Measurements from ENCODE around the gene GALNT9. TPM values are rescaled to one million over a fixed set of nuclear protein-coding genes. Genes with fewer than 3 reads are reported as not detected.
A peak's percentile ranks its signal among the peaks of the same experiment; 100 is the strongest.
"Not testable (repeated sequence)": the region's sequence is repeated elsewhere in the genome, so short reads cannot be mapped to it uniquely, and the experiment has no call there.

GALNT9 gene
- total RNA-seq, 8 experiments from 2014 or later, result 0.40 to 23.8 (median 1.3) TPM

DNA sequence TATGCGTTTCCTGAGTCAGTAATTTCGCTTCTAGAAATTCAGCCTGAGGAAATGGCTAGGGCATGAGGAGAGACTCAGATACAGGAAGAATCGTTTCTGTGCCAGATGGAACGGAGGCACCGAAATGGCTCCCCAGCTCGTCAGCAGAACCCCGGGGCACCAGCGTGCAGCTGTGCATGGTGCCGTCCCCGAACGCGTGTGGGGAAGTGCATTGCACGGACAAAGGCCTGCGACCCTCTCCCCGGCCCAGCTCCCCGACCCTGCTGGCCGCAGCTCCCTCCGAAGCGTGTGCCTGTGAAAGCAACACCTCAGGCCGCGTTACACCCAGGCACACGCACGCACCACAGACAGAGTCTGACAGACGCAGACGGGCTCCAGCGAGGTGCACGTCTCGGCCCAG is 102.3 kb downstream of the GALNT9 start:
- Histone ChIP-seq H3K27ac (no peak overlapping the region), H3K4me1 (replicated peaks in 1 of 2) (peaks cover 0 to 6% of the 10 kb centered on the region in 2 donors), H3K4me3 (no peak overlapping the region)
- 17 to 80% (median 42%) methylated on average over 1 to 11 of the region's 28 CpGs; no CpG with 5 or more reads in 5 of the 10 experiments for WGBS, 10 experiments
- peak in 1 of 8 experiments; percentile 73 for ATAC-seq (replicated peaks in 6 of 8)
- in situ Hi-C loops (cut with MboI; ENCODE audit: low pct_unique_long_range_greater_than_20kb in 2 of 9, low sequenced_read_pairs in 9 of 9, unreplicated experiment in 9 of 9), result no loop called here

DNA sequence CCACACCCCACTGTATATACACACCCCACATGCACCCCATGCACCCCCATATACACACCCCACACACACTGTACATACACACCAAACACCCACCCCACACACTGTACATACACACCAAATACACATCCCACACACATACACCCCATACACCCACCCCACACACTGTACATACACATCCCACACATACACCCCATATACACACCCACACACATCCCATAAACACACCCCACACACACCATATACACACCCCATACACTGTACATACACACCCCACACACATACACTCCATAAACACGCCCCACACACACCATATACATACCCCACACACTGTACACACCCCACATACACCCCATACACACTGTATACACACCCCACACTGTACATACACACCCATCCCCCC is 102.8 kb downstream of the GALNT9 start:
- peaks cover 0 to 6% of the 10 kb centered on the region in 2 donors for H3K4me1 ChIP-seq (replicated peaks in 1 of 2)
- H3K4me3 ChIP-seq, result no peak overlapping the region
- ATAC-seq (replicated peaks in 6 of 8), result peak in 2 of 8 experiments; percentile 34 to 40
- H3K27ac ChIP-seq, result no peak overlapping the region
- in situ Hi-C loops (cut with MboI; ENCODE audit: low pct_unique_long_range_greater_than_20kb in 2 of 9, low sequenced_read_pairs in 9 of 9, unreplicated experiment in 9 of 9), result no loop called here
- WGBS, 10 experiments, result 0 to 14% methylated on average over 1 of the region's 1 CpG; no CpG with 5 or more reads in 8 of the 10 experiments

DNA sequence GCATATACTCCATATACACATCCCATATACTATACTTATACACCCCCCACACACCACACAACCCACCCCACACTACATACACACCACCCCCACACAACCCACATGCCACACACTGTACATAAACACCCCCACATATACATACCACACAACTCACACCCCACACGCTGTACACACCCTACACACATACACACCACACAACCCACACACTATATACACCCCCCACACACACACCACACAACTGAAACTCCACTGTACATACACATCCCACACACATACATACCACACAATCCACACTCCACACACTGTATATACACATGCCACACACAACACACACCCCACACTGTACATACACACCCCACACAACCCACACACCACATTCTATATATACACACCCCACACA is 104.2 kb downstream of the GALNT9 start:
- in situ Hi-C loops (cut with MboI; ENCODE audit: low pct_unique_long_range_greater_than_20kb in 2 of 9, low sequenced_read_pairs in 9 of 9, unreplicated experiment in 9 of 9), result no loop called here
- Histone ChIP-seq H3K4me3 (no peak overlapping the region), H3K4me1 (replicated peaks in 1 of 2) (peaks cover 0 to 6% of the 10 kb centered on the region in 2 donors), H3K27ac (no peak overlapping the region)
- WGBS, 10 experiments, result 0% methylated on average over 1 of the region's 1 CpG; no CpG with 5 or more reads in 9 of the 10 experiments
- no peak for ATAC-seq (replicated peaks in 6 of 8)

DNA sequence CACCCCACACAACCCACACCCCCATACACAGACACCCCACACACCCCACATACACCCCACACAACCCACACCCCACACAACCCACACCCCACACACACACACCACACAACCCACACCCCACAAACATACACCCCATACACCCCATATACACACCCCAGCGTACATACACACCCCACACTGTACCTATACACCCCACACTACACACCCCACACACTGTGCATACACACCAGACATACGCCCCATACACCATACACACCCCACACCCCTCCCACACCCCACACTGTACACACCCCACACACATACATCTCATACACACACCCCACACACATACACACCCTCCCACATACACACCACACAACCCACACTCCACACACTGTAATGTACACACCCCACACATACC is 104.9 kb downstream of the GALNT9 start:
- in situ Hi-C loops (cut with MboI; ENCODE audit: low pct_unique_long_range_greater_than_20kb in 2 of 9, low sequenced_read_pairs in 9 of 9, unreplicated experiment in 9 of 9), result no loop called here
- Histone ChIP-seq H3K4me3 (no peak overlapping the region), H3K4me1 (replicated peaks in 1 of 2) (peaks cover 0 to 6% of the 10 kb centered on the region in 2 donors), H3K27ac (no peak overlapping the region)
- no CpG with 5 or more reads among the region's 2 CpGs for WGBS, 10 experiments
- ATAC-seq (replicated peaks in 6 of 8), result no peak

DNA sequence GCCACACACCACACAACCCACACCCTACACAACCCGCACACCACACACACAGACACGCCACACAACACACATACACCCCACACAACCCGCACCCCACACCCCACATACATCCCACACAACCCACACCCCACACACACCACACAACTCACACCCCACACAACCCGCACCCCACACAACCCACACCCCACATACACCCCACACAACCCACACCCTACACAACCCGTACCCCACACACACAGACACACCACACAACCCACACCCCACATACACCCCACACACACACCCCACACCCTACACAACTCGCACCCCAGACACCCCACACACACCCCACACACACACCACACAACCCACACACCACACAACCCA is 106.6 kb downstream of the GALNT9 start:
- no CpG with 5 or more reads among the region's 6 CpGs for WGBS, 10 experiments

DNA sequence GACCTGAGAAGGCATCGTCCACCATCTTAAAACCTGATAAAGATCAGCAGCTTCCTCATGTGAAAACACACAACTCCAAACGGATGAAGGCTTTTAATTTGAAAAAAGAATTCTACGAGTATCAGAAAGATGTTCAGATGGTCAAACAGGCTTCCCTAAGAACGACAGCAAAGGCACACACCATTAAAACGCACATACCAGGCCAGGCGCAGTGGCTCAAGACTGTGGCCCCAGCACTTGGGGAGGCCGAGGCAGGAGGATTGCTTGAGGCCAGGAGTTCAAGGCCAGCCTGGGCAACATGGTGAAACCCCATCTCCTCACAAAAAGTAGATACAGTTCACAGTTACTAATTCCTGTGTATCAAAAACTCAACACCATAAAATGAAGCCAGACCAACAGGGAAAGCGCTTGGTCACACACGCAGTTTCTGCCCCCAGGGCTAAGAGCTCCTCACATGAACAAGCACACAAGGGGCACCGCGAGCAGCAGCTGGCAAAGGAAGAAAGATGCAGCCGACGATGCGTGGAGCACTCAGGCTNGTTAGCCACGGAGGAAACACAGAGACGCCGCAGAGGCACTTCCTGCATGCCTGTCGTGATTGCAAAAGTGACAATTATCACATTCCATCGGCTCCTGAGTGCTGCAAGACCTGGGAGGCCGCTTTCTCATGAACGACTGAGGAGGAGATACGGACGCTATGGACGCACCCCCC is 107.1 kb downstream of the GALNT9 start:
- 0 to 100% (median 37%) methylated on average over 1 to 10 of the region's 24 CpGs; no CpG with 5 or more reads in 1 of the 10 experiments for WGBS, 10 experiments
- Histone ChIP-seq H3K4me3 (no peak overlapping the region), H3K4me1 (replicated peaks in 1 of 2) (peaks cover 0 to 6% of the 10 kb centered on the region in 2 donors), H3K27ac (no peak overlapping the region)
- ATAC-seq (replicated peaks in 6 of 8), result peak in 4 of 8 experiments; percentile 9 to 43 (median 16)
- in situ Hi-C loops (cut with MboI; ENCODE audit: low pct_unique_long_range_greater_than_20kb in 2 of 9, low sequenced_read_pairs in 9 of 9, unreplicated experiment in 9 of 9), result no loop called here

More for the DNA sequence above, 106.6 kb downstream of the GALNT9 start:
- H3K4me1 ChIP-seq (replicated peaks in 1 of 2), result peaks cover 0 to 11% of the 10 kb centered on the region in 2 donors
- no peak for ATAC-seq (replicated peaks in 6 of 8)
- no peak overlapping the region for H3K4me3 ChIP-seq
- in situ Hi-C loops (cut with MboI; ENCODE audit: low pct_unique_long_range_greater_than_20kb in 2 of 9, low sequenced_read_pairs in 9 of 9, unreplicated experiment in 9 of 9), result no loop called here
- H3K27ac ChIP-seq, result no peak overlapping the region

DNA sequence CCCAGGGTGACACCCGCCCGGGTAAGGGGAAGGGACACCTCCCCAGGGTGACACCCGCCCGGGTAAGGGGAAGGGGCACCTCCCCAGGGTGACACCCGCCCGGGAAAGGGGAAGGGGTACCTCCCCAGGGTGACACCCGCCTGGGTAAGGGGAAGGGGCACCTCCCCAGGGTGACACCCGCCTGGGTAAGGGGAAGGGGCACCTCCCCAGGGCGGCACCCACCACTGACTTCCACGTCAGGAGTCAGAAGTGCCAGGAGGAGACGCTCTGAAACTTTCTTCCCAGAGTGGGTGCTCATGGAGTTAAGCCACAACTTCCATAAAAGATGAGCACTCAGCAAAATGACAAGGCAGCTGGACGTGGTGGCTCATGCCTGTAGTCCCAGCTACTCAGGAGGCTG is 109.6 kb downstream of the GALNT9 start:
- ATAC-seq (replicated peaks in 6 of 8), result not testable (repeated sequence)

DNA sequence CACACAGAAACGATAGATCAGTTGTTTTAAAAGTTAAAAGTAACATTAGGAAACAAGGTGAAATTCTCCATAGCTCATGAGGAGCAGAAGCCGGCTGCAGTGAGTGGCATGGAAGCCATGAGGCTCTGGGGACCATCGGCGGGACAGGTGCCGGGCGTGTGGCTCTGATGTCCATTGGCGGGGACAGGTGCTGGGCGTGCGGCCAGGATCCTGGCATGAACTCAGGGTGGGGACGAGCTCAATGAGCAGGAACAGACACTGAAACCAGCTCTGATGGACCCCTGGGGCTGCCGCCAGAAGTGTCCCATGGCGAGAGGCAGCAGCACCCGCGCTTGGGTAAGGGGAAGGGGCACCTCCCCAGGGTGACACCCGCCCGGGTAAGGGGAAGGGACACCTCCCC is 110.1 kb downstream of the GALNT9 start:
- Histone ChIP-seq H3K27ac (no peak overlapping the region), H3K4me3 (no peak overlapping the region), H3K4me1 (replicated peaks in 1 of 2) (peaks cover 0 to 6% of the 10 kb centered on the region in 2 donors)
- no peak for ATAC-seq (replicated peaks in 6 of 8)
- in situ Hi-C loops (cut with MboI; ENCODE audit: low pct_unique_long_range_greater_than_20kb in 2 of 9, low sequenced_read_pairs in 9 of 9, unreplicated experiment in 9 of 9), result no loop called here
- WGBS, 10 experiments, result 11 to 68% (median 38%) methylated on average over 1 to 7 of the region's 16 CpGs; no CpG with 5 or more reads in 4 of the 10 experiments

More for the DNA sequence above, 109.6 kb downstream of the GALNT9 start:
- H3K4me1 ChIP-seq (replicated peaks in 1 of 2); H3K27ac ChIP-seq; in situ Hi-C loops (cut with MboI; ENCODE audit: low pct_unique_long_range_greater_than_20kb in 2 of 9, low sequenced_read_pairs in 9 of 9, unreplicated experiment in 9 of 9); H3K4me3 ChIP-seq: not testable (repeated sequence)
- WGBS, 10 experiments, result 0 to 75% (median 58%) methylated on average over 1 to 2 of the region's 12 CpGs; no CpG with 5 or more reads in 6 of the 10 experiments

DNA sequence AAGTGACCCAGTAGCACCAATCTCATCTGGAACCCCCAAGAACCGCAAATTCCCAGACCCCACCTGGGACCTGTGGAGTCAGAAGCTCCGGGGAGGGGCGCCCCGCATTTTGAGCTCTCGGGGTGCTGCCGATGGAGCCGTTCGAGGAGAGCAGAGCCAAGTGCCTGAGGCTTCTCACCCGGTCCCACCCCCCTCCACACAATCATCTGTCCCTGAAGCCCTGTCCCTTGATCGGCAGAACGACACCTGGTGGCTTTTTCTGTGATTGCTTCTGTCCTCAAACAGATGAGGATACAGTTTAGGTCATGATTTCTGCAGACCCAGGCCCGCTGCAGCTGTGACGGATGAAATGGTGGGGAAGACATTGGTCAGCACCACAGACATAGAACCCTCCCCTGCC is 110.5 kb downstream of the GALNT9 start:
- H3K27ac ChIP-seq, result no peak overlapping the region
- no peak overlapping the region for H3K4me3 ChIP-seq
- in situ Hi-C loops (cut with MboI; ENCODE audit: low pct_unique_long_range_greater_than_20kb in 2 of 9, low sequenced_read_pairs in 9 of 9, unreplicated experiment in 9 of 9), result no loop called here
- peaks cover 0 to 6% of the 10 kb centered on the region in 2 donors for H3K4me1 ChIP-seq (replicated peaks in 1 of 2)
- WGBS, 10 experiments, result 6 to 28% (median 16%) methylated on average over 2 to 9 of the region's 13 CpGs; no CpG with 5 or more reads in 6 of the 10 experiments
- ATAC-seq (replicated peaks in 6 of 8), result peak; percentile 32 to 81 (median 58)

DNA sequence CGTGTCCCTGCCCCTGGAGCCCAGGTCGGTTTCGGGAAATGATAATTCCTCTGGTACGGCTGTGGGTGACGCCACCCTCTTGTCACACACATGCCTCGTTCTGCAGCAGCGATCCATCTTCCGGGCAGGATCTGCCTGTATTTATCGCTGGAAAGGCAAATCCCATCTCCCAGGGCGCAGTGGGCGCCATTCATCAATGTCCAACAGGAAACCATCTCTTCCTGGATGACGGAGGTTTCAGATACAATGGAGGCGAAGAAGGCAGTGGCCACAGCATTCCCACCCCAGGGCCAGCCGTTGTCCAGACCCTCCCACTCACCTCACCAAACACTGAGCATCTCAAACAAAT is 110.9 kb downstream of the GALNT9 start:
- WGBS, 10 experiments, result 6 to 83% (median 68%) methylated on average over 1 to 10 of the region's 14 CpGs; no CpG with 5 or more reads in 3 of the 10 experiments
- Histone ChIP-seq H3K27ac (no peak overlapping the region), H3K4me3 (no peak overlapping the region), H3K4me1 (replicated peaks in 1 of 2) (peaks cover 0 to 6% of the 10 kb centered on the region in 2 donors)
- in situ Hi-C loops (cut with MboI; ENCODE audit: low pct_unique_long_range_greater_than_20kb in 2 of 9, low sequenced_read_pairs in 9 of 9, unreplicated experiment in 9 of 9), result no loop called here
- ATAC-seq (replicated peaks in 6 of 8), result peak in 5 of 8 experiments; percentile 38 to 81 (median 59)

DNA sequence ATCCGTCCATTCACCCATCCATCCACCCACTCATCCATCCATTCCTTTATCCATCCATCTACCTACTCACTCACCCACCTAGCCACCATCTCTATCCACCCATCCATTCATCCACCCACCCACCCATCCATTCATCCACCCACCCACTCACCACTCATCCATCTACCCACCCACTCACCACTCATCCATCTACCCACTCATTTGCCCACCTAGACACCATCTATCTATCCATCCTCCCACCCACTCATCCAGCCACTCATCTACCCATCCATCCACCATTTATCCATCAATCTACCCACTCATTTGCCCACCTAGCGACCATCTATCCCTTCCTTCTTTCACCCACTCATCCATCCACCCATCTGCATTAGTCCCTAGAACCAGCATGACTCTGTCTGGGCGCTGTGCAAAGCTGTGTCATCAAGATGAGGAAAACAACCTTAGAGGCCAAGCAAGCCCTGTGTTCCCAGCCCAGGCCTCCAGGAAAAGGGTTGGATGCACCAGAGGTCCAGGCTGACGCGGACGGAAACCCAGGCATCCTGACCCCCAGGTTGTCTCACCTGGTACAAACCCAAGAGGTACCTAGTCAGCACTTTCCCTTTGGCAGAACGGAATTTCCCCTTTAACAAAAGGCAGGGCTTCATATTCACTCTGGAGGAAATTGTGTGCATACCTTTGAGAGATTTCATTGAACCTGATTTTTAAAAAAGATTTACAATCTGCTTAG is 111.4 kb downstream of the GALNT9 start:
- ATAC-seq (replicated peaks in 6 of 8), result no peak
- in situ Hi-C loops (cut with MboI; ENCODE audit: low pct_unique_long_range_greater_than_20kb in 2 of 9, low sequenced_read_pairs in 9 of 9, unreplicated experiment in 9 of 9), result no loop called here

DNA sequence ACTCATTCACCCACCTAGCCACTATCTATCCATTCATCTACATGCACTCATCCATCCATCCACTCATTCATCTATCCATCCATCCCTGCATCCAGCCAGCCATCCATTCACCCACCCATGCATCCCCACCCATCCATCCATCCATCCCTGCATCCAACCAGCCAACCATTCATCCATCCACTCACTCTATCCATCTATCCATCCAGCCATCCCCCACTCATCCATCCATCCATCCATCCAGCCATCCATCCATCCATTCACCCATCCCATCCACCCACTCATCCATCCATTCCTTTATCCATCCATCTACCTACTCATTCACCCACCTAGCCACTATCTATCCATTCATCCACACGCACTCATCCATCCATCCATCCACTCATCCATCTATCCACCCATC is 112.0 kb downstream of the GALNT9 start:
- no peak for ATAC-seq (replicated peaks in 6 of 8)
- in situ Hi-C loops (cut with MboI; ENCODE audit: low pct_unique_long_range_greater_than_20kb in 2 of 9, low sequenced_read_pairs in 9 of 9, unreplicated experiment in 9 of 9), result no loop called here
- H3K4me1 ChIP-seq (replicated peaks in 1 of 2), result peaks cover 0 to 6% of the 10 kb centered on the region in 2 donors
- no peak overlapping the region for H3K27ac ChIP-seq
- WGBS, 10 experiments, result 14 to 100% (median 65%) methylated on average over 1 of the region's 1 CpG; no CpG with 5 or more reads in 4 of the 10 experiments
- no peak overlapping the region for H3K4me3 ChIP-seq

More for the DNA sequence above, 111.4 kb downstream of the GALNT9 start:
- WGBS, 10 experiments, result 40 to 80% (median 60%) methylated on average over 1 to 6 of the region's 7 CpGs; no CpG with 5 or more reads in 2 of the 10 experiments
- Histone ChIP-seq H3K4me1 (replicated peaks in 1 of 2) (peaks cover 0 to 6% of the 10 kb centered on the region in 2 donors), H3K4me3 (no peak overlapping the region), H3K27ac (no peak overlapping the region)

DNA sequence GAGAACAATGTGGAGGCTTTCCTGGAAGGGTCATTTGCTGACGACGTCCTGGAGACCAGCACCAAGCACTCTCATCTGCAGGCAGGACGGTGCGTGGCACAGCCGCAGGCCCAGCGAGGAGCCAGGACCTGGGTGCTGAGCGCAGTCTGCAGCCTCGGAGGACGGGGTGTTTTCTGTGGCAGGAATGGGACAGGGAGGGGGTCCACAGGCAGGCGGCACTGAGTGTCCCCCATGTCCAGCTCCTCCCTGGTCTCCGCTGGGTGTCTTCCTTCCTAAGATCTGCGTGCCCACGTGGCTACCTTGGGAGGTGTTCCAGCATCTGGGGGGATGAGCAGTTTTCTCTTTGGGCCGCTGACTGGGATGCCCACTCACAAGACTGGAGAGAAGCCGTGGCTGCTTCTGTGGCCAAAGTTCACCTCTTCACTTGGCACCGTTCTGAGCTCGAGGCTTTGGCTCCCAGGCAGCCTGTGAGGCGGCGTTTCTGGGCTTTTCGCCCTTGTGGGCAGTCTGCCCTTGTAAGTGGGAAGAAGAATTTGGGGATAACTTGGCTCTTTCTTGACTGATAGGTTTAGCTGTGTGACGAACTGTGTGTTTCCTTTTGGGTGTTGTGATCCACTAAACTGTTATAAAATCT is 112.9 kb downstream of the GALNT9 start:
- WGBS, 10 experiments, result 13 to 78% (median 55%) methylated on average over 1 to 11 of the region's 21 CpGs; no CpG with 5 or more reads in 2 of the 10 experiments
- Histone ChIP-seq H3K4me3 (no peak overlapping the region), H3K4me1 (replicated peaks in 1 of 2) (peaks cover 0 to 6% of the 10 kb centered on the region in 2 donors), H3K27ac (no peak overlapping the region)
- in situ Hi-C loops (cut with MboI; ENCODE audit: low pct_unique_long_range_greater_than_20kb in 2 of 9, low sequenced_read_pairs in 9 of 9, unreplicated experiment in 9 of 9), result no loop called here
- ATAC-seq (replicated peaks in 6 of 8), result no peak
